Epithelial cell of proximal tubule (primary cell): Measurements from ENCODE around the gene CNTNAP4. TPM values are rescaled to one million over a fixed set of nuclear protein-coding genes. Genes with fewer than 3 reads are reported as not detected.

Experiments
- DNase-seq: peaks from one replicate; pipeline ENCODE4 v3.0.0-alpha.2; 2011; ENCODE audit warnings: low read depth
- H3K4me3 ChIP-seq: 2 replicates; pipeline ENCODE4 v1.5.1; 2011; ENCODE audit warnings: low read depth, mild to moderate bottlenecking, low read length
- total RNA-seq: library from RNA; depleted of rRNA; stranded (reverse); fragments of >200 nt; gene quantifications from 2 replicates; pipeline ENCODE4 v1.2.3, GENCODE V29; 2015
- TF ChIP-seq, protein P1 (sequence below): conservative IDR thresholded peaks from 2 replicates; pipeline ENCODE4 v1.5.1; 2012; ENCODE audit warnings: low read depth, mild to moderate bottlenecking, low read length

The CNTNAP4 gene
- total RNA-seq, 1 donor from 2014 or later = not detected

DNA sequence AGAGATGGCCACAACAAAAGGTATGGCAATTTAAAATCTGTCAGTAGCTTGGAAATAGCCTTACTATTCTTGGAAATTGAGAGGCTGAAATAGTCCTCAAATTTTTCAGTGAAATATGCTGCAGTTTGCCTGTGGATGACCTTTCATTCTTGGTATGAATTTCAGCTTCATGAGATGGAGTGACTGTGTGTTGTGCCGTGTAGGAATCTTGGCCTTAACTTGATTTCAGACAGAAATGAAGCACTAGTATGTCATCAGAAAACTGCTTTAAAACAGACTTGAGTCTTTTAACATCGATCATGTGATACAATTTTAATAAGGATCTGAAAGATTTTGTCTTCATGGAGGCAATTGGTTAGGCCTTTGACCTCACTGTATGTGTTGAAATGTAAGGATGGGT is 247.2 kb downstream of the CNTNAP4 start:
- no peak for DNase-seq
- no peak overlapping the region for H3K4me3 ChIP-seq
- TF ChIP-seq, protein P1, sequence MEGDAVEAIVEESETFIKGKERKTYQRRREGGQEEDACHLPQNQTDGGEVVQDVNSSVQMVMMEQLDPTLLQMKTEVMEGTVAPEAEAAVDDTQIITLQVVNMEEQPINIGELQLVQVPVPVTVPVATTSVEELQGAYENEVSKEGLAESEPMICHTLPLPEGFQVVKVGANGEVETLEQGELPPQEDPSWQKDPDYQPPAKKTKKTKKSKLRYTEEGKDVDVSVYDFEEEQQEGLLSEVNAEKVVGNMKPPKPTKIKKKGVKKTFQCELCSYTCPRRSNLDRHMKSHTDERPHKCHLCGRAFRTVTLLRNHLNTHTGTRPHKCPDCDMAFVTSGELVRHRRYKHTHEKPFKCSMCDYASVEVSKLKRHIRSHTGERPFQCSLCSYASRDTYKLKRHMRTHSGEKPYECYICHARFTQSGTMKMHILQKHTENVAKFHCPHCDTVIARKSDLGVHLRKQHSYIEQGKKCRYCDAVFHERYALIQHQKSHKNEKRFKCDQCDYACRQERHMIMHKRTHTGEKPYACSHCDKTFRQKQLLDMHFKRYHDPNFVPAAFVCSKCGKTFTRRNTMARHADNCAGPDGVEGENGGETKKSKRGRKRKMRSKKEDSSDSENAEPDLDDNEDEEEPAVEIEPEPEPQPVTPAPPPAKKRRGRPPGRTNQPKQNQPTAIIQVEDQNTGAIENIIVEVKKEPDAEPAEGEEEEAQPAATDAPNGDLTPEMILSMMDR = no peak

DNA sequence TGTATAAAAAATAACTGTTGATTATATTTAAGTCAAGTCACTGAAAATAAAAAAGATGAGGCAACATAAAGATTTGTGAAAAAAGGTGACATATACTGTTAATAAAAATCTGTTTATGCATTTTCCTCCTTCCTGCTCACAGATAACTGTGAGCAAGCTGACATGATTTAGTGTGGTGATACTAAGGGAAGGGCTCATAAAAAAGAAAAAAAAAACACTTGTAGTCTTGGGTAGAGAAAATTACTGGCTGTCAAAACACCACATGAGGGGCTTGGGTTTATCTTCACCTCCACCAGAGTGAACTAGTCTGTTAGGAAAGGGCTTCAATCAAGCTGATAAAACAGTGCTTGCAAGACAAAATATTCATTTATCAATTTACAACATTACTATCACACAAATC is 247.6 kb downstream of the CNTNAP4 start:
- TF ChIP-seq, protein P1 = no peak
- DNase-seq = no peak
- H3K4me3 ChIP-seq = no peak overlapping the region

DNA sequence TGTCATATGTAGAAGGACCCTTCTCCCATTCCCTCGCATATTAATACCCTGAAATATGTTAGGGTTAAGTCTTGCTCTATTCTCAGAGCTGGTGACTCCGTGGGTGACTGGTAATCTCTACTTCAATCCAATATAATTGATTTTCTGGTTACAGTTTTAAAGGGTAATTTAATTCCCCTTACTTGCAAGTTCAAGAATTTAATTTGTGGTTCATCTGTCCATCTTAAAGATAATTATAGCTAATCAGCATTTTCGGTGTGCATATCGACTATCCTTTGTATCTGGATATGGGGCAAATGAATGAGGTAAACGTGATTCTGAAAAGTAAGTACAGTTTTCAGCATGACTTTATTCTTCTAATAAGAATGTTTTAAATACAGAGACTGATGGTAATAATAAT is 250.0 kb downstream of the CNTNAP4 start:
- H3K4me3 ChIP-seq = no peak overlapping the region
- TF ChIP-seq, protein P1 = no peak
- DNase-seq = no peak

DNA sequence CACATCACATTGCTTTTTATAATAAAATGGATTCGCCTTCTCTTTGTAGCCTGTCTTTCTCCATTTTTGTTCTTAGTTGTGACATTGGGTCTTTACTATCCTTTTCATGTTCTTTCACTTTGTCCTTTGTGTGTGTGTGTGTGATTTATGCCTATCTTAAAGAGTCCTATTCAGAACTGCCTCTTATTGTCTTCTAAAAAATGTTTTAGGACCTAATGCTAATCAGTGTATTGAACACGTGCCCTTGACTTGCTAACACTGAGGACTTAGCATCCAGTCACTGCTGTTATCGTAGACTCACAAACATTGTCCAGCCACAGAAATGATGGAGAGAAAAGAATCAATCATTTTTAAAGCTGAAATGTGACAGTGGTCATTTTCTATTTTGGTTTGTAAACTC is 251.9 kb downstream of the CNTNAP4 start:
- no peak for DNase-seq
- TF ChIP-seq, protein P1 = no peak
- no peak overlapping the region for H3K4me3 ChIP-seq

DNA sequence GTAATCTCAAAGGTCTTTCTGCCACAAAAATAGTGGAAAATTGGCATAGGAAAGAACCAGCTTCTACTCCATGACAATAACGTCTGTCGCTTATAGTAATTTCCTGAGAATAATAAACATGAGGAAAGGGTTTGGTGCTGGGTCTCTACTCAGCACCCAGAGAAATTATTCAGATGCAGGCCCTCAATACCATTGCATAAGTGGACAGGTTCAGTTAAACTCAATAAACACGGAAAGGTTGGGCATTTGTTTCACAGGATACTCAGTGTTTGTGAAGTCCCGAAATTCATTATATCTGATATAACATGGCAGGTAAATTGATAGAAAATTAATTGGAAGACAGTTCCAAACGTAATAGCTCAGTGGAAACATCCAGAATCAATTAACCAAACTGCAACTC is 254.0 kb downstream of the CNTNAP4 start:
- TF ChIP-seq, protein P1 = no peak
- H3K4me3 ChIP-seq = no peak overlapping the region
- no peak for DNase-seq

DNA sequence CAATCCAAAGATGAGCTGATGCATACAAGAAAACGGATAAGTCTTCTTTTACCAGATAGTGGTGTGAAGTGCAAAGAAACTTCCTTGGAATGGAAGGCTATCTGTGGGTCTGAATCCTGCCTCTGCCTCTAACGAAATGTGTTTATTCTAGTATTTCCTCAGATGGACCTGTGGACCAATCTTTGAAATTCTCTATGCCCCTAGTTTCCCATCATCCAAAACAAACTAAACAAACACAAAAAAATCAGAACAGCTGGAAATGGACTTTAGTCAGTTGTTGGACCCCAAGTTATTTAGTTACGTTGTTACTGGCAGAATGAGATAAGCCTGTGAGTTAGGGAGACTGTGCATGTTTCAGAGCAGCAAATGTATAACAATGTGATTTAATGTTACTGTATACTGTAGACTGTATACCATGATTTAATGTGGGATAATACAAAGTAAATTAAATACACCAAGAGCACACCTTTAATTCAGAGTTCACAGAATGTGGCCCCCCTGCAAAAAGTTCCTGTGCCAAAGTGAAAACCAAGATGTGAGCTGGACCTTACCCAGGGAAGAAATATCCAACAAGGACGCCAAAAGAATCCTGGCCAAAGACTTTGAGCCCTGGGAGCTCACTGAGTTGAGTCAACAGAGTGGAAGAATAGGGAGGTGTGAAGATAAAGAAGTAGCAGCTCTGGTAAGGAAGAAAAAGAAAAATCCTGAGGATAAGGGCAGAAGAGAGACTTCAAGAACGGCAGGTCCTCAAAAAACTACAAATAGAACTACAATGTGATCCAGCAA is 255.2 kb downstream of the CNTNAP4 start:
- no peak overlapping the region for H3K4me3 ChIP-seq
- TF ChIP-seq, protein P1 = no peak
- no peak for DNase-seq

DNA sequence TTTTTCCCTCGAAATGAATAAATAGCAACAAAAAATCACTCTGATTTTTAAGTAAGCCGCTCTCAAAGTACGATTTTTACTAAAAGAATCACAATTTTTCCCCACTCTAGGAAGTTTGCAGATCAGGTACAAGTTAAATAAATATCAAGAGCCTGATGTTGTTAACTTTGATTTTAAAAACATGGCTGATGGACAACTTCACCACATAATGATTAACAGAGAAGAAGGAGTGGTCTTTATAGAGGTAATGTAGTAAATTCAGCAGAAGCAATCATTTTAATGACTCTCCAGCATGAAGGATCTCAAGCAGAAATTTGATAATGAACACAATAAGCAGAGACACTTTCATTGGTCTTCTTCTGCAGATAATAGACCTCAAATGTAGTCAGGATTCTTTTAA is 262.4 kb downstream of the CNTNAP4 start:
- no peak overlapping the region for H3K4me3 ChIP-seq
- no peak for DNase-seq
- TF ChIP-seq, protein P1 = no peak
